ENCODE measurements around the gene SLC5A1.

DNA sequence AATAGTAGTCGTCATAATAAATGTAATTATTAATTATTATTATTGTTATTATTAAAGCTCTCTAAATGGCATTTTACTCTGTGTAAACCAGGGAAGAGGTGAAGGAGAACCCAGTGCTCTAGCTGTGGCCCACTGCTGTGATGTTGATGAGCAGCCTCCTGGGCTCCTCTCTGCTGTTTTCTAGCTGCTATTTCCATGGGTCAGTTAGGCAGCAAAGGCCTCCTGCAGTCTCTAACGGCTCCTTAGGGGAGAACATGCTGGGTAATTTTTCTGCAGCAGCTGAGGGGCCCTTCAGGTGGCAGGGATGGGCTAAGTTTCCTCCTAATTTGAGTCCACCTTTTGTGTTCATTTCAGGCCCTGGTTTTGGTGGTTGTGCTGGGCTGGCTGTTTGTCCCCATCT, 24.6 kb downstream of the SLC5A1 start:
- TF ChIP-seq ZC3H10 (CRISPR knock-in tag; IDR thresholded peaks at IDR 0.05): no peak
- TF ChIP-seq, protein P1, sequence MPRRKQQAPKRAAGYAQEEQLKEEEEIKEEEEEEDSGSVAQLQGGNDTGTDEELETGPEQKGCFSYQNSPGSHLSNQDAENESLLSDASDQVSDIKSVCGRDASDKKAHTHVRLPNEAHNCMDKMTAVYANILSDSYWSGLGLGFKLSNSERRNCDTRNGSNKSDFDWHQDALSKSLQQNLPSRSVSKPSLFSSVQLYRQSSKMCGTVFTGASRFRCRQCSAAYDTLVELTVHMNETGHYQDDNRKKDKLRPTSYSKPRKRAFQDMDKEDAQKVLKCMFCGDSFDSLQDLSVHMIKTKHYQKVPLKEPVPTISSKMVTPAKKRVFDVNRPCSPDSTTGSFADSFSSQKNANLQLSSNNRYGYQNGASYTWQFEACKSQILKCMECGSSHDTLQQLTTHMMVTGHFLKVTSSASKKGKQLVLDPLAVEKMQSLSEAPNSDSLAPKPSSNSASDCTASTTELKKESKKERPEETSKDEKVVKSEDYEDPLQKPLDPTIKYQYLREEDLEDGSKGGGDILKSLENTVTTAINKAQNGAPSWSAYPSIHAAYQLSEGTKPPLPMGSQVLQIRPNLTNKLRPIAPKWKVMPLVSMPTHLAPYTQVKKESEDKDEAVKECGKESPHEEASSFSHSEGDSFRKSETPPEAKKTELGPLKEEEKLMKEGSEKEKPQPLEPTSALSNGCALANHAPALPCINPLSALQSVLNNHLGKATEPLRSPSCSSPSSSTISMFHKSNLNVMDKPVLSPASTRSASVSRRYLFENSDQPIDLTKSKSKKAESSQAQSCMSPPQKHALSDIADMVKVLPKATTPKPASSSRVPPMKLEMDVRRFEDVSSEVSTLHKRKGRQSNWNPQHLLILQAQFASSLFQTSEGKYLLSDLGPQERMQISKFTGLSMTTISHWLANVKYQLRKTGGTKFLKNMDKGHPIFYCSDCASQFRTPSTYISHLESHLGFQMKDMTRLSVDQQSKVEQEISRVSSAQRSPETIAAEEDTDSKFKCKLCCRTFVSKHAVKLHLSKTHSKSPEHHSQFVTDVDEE (CRISPR knock-in tag; IDR thresholded peaks at IDR 0.05): no peak
- TF ChIP-seq, protein P2, sequence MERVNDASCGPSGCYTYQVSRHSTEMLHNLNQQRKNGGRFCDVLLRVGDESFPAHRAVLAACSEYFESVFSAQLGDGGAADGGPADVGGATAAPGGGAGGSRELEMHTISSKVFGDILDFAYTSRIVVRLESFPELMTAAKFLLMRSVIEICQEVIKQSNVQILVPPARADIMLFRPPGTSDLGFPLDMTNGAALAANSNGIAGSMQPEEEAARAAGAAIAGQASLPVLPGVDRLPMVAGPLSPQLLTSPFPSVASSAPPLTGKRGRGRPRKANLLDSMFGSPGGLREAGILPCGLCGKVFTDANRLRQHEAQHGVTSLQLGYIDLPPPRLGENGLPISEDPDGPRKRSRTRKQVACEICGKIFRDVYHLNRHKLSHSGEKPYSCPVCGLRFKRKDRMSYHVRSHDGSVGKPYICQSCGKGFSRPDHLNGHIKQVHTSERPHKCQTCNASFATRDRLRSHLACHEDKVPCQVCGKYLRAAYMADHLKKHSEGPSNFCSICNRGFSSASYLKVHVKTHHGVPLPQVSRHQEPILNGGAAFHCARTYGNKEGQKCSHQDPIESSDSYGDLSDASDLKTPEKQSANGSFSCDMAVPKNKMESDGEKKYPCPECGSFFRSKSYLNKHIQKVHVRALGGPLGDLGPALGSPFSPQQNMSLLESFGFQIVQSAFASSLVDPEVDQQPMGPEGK (CRISPR knock-in tag; IDR thresholded peaks at IDR 0.05; ENCODE audit: borderline replicate concordance): no peak
- TF ChIP-seq, protein P3, sequence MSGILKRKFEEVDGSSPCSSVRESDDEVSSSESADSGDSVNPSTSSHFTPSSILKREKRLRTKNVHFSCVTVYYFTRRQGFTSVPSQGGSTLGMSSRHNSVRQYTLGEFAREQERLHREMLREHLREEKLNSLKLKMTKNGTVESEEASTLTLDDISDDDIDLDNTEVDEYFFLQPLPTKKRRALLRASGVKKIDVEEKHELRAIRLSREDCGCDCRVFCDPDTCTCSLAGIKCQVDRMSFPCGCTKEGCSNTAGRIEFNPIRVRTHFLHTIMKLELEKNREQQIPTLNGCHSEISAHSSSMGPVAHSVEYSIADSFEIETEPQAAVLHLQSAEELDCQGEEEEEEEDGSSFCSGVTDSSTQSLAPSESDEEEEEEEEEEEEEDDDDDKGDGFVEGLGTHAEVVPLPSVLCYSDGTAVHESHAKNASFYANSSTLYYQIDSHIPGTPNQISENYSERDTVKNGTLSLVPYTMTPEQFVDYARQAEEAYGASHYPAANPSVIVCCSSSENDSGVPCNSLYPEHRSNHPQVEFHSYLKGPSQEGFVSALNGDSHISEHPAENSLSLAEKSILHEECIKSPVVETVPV (CRISPR knock-in tag; IDR thresholded peaks at IDR 0.05): no peak
